ENCODE data around the gene COQ10A. TPM values are rescaled to one million over a fixed set of nuclear protein-coding genes. Genes with fewer than 3 reads are reported as not detected.

The COQ10A gene
- total RNA-seq, 1 experiment from 2014 or later = 26.1 TPM

GRCh38 chr12:56257071-56257470 is 9.7 kb upstream of the COQ10A start:
- Histone ChIP-seq H2BK5ac (ENCODE audit: insufficient read length, low read length) (no peak overlapping the region), H3K27ac (ENCODE audit: insufficient read length, low read depth, low read length) (no peak overlapping the region), H3K9me3 (ENCODE audit: control insufficient read depth, low read depth, low read length) (no peaks in the 10 kb centered on the region), H3K23me2 (ENCODE audit: insufficient read length, low read depth, low read length, poor library complexity, severe bottlenecking) (no peaks in the 10 kb centered on the region), H3T11ph (ENCODE audit: low read length) (no peak overlapping the region), H3K56ac (ENCODE audit: insufficient read length, low read depth, low read length) (no peak overlapping the region), H3K79me1 (ENCODE audit: insufficient read depth, low read depth, low read length, poor library complexity, severe bottlenecking) (no peaks in the 10 kb centered on the region), H3K4me2 (ENCODE audit: insufficient read depth, insufficient read length, low read length) (peak overlapping the region; percentile 93), H3K27me3 (ENCODE audit: insufficient read depth, low read length) (no peaks in the 10 kb centered on the region), H2BK15ac (ENCODE audit: low read depth, low read length) (no peak overlapping the region), H3K23ac (ENCODE audit: insufficient read length, low read depth, low read length) (no peak overlapping the region), H4K5ac (ENCODE audit: insufficient read length, low read depth, low read length) (no peak overlapping the region), H3K14ac (ENCODE audit: insufficient read depth, low read length) (no peak overlapping the region), H2AK5ac (ENCODE audit: insufficient read length, low read length) (no peak overlapping the region), H4K8ac (replicated peaks; ENCODE audit: insufficient read length, low read depth, low read length) (no peak overlapping the region), H3K9ac (ENCODE audit: extremely low read depth, insufficient read length, low read length) (no peak overlapping the region), H3K18ac (ENCODE audit: insufficient read length, low read depth, low read length) (no peak overlapping the region), H2AFZ (ENCODE audit: low read length) (no peak overlapping the region), H3K79me2 (ENCODE audit: insufficient read depth, low read length) (no peaks in the 10 kb centered on the region), H4K20me1 (ENCODE audit: control insufficient read depth, insufficient read depth, insufficient read length) (no peaks in the 10 kb centered on the region), H2BK12ac (ENCODE audit: insufficient read length, low read depth, low read length) (no peak overlapping the region), H3K4ac (ENCODE audit: low read depth, low read length) (no peak overlapping the region), H3K4me1 (ENCODE audit: insufficient read depth, low read length) (no peaks in the 10 kb centered on the region), H4K91ac (ENCODE audit: insufficient read length, low read depth, low read length) (no peak overlapping the region), H2BK20ac (ENCODE audit: low read depth, low read length, poor library complexity, severe bottlenecking) (no peak overlapping the region), H2BK120ac (ENCODE audit: low read depth, low read length, poor library complexity, severe bottlenecking) (no peak overlapping the region)
- Mint-ChIP-seq H3K27me3 (ENCODE audit: low read depth) (peaks cover 2% of the 10 kb centered on the region; the same call in 1 of the 2 replicates), H3K27ac (peak overlapping the region in 2 of 3 experiments; percentile 39 to 82; a peak in 2 of 7 replicates), H3K9me3 (no peaks in the 10 kb centered on the region; a peak in 1 of 5 replicates), H3K36me3 (ENCODE audit: insufficient read depth in 1 of 3, low read depth in 3 of 3) (peaks cover 34 to 46% (median 46%) of the 10 kb centered on the region in 3 experiments; a peak in 6 of 7 replicates), H3K4me3 (peak overlapping the region; percentile 93 to 97), H3K4me1 (peaks cover 20% of the 10 kb centered on the region in 2 experiments)
- no peak for TF ChIP-seq CTCF (conservative IDR thresholded peaks at IDR 0.05)
- WGBS (ENCODE audit: extremely low coverage, insufficient read length, low lambda C conversion rate) = no CpG with 5 or more reads among the region's 8 CpGs
- no peak for DNase-seq
